ENCODE measurements around the gene EXOC8. TPM values are rescaled to one million over a fixed set of nuclear protein-coding genes. Genes with fewer than 3 reads are reported as not detected.

Gene EXOC8
- total RNA-seq, 2 experiments from 2014 or later: 14.8 to 17.4 TPM

DNA sequence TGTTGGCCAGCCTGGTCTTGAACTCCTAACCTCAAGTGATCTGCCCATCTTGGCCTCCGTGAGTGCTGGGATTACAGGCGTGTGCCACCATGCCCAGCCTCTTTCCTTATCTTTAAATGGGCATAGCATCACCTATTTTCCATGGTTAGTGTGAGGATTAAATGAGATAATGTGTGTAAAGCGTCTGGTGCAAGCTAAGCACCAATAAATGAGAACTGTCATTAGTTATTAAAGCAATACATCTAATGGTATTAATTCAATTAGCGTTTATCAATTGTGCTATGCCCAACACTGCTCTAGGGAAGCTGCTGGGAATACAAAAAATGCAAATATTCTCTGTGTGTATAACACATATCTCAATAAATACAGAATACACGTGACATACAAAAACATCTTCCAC lies 10.0 kb downstream of the EXOC8 start:
- Histone ChIP-seq H4K20me1 (ENCODE audit: insufficient read depth, low read length) (0 out of 2 replicates have a peak, but pooled peaks cover 4% of the 10 kb centered on the region), H3K4me3 (ENCODE audit: low read depth, low read length, poor library complexity, severe bottlenecking) (no peak overlapping the region), H3K9me2 (ENCODE audit: insufficient read depth, low read length) (no peaks in the 10 kb centered on the region), H3K36me3 (ENCODE audit: insufficient read depth, low read length) (peaks cover 15% of the 10 kb centered on the region), H3K9me3 (ENCODE audit: low read length) (no peaks in the 10 kb centered on the region), H3K4me1 (ENCODE audit: insufficient read depth, low read length, poor library complexity, severe bottlenecking) (peaks cover under 1% of the 10 kb centered on the region), H2AFZ (ENCODE audit: low read length) (no peak overlapping the region), H3K4me2 (ENCODE audit: low read length) (no peak overlapping the region), H3K27ac (ENCODE audit: low read depth, low read length, poor library complexity, severe bottlenecking) (no peak overlapping the region), H3K79me2 (ENCODE audit: insufficient read depth, low read depth, low read length) (peaks cover 18% of the 10 kb centered on the region; the same call in 1 of the 2 replicates)
- TF ChIP-seq EZH2phosphoT487 (IDR thresholded peaks at IDR 0.05; ENCODE audit: borderline replicate concordance, low read depth, low read length): no peak
- TF ChIP-seq, protein P1, sequence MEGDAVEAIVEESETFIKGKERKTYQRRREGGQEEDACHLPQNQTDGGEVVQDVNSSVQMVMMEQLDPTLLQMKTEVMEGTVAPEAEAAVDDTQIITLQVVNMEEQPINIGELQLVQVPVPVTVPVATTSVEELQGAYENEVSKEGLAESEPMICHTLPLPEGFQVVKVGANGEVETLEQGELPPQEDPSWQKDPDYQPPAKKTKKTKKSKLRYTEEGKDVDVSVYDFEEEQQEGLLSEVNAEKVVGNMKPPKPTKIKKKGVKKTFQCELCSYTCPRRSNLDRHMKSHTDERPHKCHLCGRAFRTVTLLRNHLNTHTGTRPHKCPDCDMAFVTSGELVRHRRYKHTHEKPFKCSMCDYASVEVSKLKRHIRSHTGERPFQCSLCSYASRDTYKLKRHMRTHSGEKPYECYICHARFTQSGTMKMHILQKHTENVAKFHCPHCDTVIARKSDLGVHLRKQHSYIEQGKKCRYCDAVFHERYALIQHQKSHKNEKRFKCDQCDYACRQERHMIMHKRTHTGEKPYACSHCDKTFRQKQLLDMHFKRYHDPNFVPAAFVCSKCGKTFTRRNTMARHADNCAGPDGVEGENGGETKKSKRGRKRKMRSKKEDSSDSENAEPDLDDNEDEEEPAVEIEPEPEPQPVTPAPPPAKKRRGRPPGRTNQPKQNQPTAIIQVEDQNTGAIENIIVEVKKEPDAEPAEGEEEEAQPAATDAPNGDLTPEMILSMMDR (conservative IDR thresholded peaks at IDR 0.05; ENCODE audit: low read length): no peak
- no peak for DNase-seq (ENCODE audit: low spot score)
- CTCF ChIA-PET (ENCODE audit: unreplicated experiment): no interaction called here
- BruUV-seq (replicated peaks): no TSS peak
- intact Hi-C loops (cut with micrococcal nuclease; ENCODE audit: unreplicated experiment): no loop called here
- POLR2A ChIA-PET: no interaction called here

DNA sequence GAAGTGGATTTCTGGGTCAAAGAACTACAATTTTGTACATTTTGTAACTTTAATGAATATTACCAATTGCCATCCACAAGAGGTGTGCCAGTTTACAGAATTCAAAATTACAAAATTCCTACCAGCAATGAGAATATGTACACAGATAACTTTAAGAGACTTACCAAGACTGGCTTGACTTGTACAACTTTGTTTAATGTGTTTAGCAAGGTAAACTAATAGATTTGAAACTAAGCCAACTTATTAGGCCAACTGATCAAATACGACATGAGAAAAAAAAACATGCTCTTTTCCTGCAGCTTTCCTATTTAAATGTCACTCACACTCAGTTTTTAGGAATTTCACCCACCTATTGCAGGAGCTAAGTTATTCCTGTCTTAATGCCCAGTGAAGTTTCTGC lies 11.4 kb downstream of the EXOC8 start:
- intact Hi-C loops (cut with micrococcal nuclease; ENCODE audit: unreplicated experiment): no loop called here
- CTCF ChIA-PET (ENCODE audit: unreplicated experiment): no interaction called here

DNA sequence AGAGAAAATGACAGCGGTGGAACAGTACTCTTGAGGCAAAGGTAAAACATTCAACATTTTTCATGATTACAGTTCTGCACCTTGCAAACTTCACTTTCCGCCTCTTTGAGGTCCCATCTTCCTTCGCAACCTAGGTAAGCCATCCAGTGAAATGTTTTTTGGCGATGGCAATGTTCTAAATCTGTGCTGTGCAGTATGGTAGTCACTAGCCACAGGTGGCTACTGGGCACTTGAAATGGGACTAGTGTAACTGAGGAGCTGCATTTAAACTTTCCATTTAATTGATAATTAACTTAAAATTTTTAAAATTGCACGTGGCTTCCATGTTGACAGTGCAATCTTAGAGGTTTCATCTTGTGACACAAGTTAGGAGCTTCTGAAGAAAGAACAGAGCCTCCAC lies 13.0 kb downstream of the EXOC8 start:
- H3K4me1 ChIP-seq (ENCODE audit: insufficient read depth, low read length, poor library complexity, severe bottlenecking): no peaks in the 10 kb centered on the region
- BruUV-seq (replicated peaks): no TSS peak
- no peaks in the 10 kb centered on the region for H3K9me2 ChIP-seq (ENCODE audit: insufficient read depth, low read length)
- no peak for DNase-seq (ENCODE audit: low spot score)
- no peak overlapping the region for H3K4me3 ChIP-seq (ENCODE audit: low read depth, low read length, poor library complexity, severe bottlenecking)
- CTCF ChIA-PET (ENCODE audit: unreplicated experiment): no interaction called here
- H4K20me1 ChIP-seq (ENCODE audit: insufficient read depth, low read length): 0 out of 2 replicates have a peak, but pooled peaks cover 4% of the 10 kb centered on the region
- H3K9me3 ChIP-seq (ENCODE audit: low read length): no peaks in the 10 kb centered on the region
- no peaks in the 10 kb centered on the region for H3K79me2 ChIP-seq (ENCODE audit: insufficient read depth, low read depth, low read length)
- no peaks in the 10 kb centered on the region for H3K36me3 ChIP-seq (ENCODE audit: insufficient read depth, low read length)
- no peak for TF ChIP-seq EZH2phosphoT487 (IDR thresholded peaks at IDR 0.05; ENCODE audit: borderline replicate concordance, low read depth, low read length)
- TF ChIP-seq, protein P1 (conservative IDR thresholded peaks at IDR 0.05; ENCODE audit: low read length): no peak
- POLR2A ChIA-PET: interaction anchor here (0.9 to 1.9 kb wide), 2 partner anchors 10 to 13 kb away, joined by 3 to 10 read pairs; partner anchors contain the start of gene EXOC8
- H2AFZ ChIP-seq (ENCODE audit: low read length): no peak overlapping the region
- no peak overlapping the region for H3K27ac ChIP-seq (ENCODE audit: low read depth, low read length, poor library complexity, severe bottlenecking)
- intact Hi-C loops (cut with micrococcal nuclease; ENCODE audit: unreplicated experiment): no loop called here
- H3K4me2 ChIP-seq (ENCODE audit: low read length): no peak overlapping the region

More for the DNA sequence above, 11.4 kb downstream of the EXOC8 start:
- DNase-seq (ENCODE audit: low spot score): no peak
- H2AFZ ChIP-seq (ENCODE audit: low read length): no peak overlapping the region
- no peak overlapping the region for H3K27ac ChIP-seq (ENCODE audit: low read depth, low read length, poor library complexity, severe bottlenecking)
- peaks cover 6% of the 10 kb centered on the region for H3K36me3 ChIP-seq (ENCODE audit: insufficient read depth, low read length)
- 0 out of 2 replicates have a peak, but pooled peaks cover 4% of the 10 kb centered on the region for H4K20me1 ChIP-seq (ENCODE audit: insufficient read depth, low read length)
- POLR2A ChIA-PET: interaction anchor here (1.9 kb wide), 1 partner anchor 8 kb away, joined by 10 read pairs; no protein-coding TSS in a partner anchor
- H3K9me3 ChIP-seq (ENCODE audit: low read length): no peaks in the 10 kb centered on the region
- H3K4me2 ChIP-seq (ENCODE audit: low read length): no peak overlapping the region
- no TSS peak for BruUV-seq (replicated peaks)
- TF ChIP-seq EZH2phosphoT487 (IDR thresholded peaks at IDR 0.05; ENCODE audit: borderline replicate concordance, low read depth, low read length): no peak
- TF ChIP-seq, protein P1 (conservative IDR thresholded peaks at IDR 0.05; ENCODE audit: low read length): no peak
- no peaks in the 10 kb centered on the region for H3K4me1 ChIP-seq (ENCODE audit: insufficient read depth, low read length, poor library complexity, severe bottlenecking)
- no peak overlapping the region for H3K4me3 ChIP-seq (ENCODE audit: low read depth, low read length, poor library complexity, severe bottlenecking)
- no peaks in the 10 kb centered on the region for H3K9me2 ChIP-seq (ENCODE audit: insufficient read depth, low read length)
- H3K79me2 ChIP-seq (ENCODE audit: insufficient read depth, low read depth, low read length): peaks cover 4% of the 10 kb centered on the region; the same call in 1 of the 2 replicates
